Loucy (cell line): Measurements from ENCODE around the gene CCDC66.

ENCODE experiments used
- CTCF ChIP-seq: fragments of 200-600 bp; sonication (generic); conservative IDR thresholded peaks from 2 replicates; pipeline ENCODE4 v1.5.1; 2014; ENCODE audit warnings: mild to moderate bottlenecking, antibody characterized with exemption, low read length
- EZH2phosphoT487 ChIP-seq: fragments of 200-600 bp; IDR thresholded peaks from 2 replicates; pipeline ENCODE4 v1.6.1; 2018; ENCODE audit warnings: antibody characterized with exemption, mild to moderate bottlenecking, moderate library complexity, borderline replicate concordance

DNA sequence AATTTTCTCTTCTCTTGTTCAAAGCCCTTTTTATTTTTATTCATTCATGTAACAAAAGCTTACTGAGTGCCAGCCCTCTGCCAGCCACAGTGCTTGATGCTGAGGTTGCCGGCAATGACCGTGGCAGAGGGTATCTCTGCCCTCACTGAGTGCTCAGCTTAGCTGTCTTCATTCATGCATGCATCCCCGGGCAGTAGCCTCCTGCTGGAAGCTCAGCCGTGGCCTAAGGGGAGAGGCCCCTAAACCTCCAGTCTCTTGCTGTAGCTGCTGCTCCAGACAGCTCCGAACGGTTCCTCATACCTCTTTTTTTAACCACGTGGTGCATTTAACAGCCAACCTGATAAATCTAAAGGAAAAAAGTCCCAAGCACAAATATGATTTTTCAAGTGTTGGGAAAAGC, 34.6 kb upstream of the CCDC66 start:
- TF ChIP-seq CTCF (no peak), EZH2phosphoT487 (no peak)
